SIG-M5 treated with dmso at 0.1 percent for 504 hours (cell line): ENCODE measurements around the gene CRYBB2.
"Not testable (repeated sequence)": the region's sequence is repeated elsewhere in the genome, so short reads cannot be mapped to it uniquely, and the experiment has no call there.

Experiments used
- DNase-seq: peaks from one replicate; lab custom pipeline; 2025; ENCODE audit not compliant: unreplicated experiment; lab: John Stamatoyannopoulos, UW

Gene CRYBB2

GRCh38 chr22:25219211-25219689 is at the start of gene CRYBB2:
CRYBB2 (plus strand) TSS chr22:25219639; CDS start chr22:25221430, 1,791 bp downstream.
- no peak for DNase-seq

DNA sequence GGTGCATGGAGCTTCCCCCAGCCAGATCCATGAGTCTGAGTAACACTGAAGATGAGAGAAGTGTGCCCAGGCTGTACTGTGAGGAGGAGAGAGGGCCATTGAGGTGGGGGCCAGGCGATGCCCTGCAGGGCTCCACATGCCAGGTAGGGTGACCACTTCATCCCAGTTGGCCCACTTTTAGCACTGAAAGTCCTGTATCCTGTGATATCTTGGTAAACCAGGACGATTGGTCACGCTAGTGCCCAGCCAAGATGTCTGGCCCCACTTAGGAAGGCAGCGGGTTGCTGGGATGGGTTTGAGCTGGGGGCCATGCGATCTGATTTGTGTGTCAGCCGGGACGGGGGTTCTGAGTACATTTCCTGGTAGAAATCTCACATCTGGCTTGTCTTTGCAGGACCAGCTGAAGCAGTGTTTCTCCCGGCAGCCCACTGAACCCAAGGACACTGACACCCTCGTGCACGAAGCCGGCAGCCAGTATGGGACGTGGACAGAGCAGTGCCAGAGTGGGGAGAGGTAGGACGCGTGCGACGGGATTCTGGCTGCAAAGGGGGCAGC is 48.9 kb upstream of the CRYBB2 start:
- no peak for DNase-seq

DNA sequence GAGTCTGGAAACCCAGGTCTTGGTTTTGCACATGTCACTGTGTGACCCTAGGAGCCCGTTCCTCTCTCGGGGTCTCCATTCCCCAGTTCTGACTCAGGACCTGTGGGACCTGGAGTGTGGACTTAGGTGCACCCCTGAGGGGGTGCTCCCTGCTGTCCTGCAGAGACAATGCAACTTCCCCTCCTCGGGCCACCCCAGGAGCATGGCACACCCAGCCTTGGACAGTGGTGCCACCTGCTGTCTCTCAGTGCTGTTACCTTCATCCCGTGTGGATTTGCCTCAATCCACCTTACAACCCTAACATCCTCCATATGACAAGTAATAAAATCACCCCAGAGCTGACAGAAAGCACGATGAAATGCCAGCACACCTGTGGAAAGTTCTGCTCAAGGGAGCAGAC is 47.3 kb upstream of the CRYBB2 start:
- no peak for DNase-seq

DNA sequence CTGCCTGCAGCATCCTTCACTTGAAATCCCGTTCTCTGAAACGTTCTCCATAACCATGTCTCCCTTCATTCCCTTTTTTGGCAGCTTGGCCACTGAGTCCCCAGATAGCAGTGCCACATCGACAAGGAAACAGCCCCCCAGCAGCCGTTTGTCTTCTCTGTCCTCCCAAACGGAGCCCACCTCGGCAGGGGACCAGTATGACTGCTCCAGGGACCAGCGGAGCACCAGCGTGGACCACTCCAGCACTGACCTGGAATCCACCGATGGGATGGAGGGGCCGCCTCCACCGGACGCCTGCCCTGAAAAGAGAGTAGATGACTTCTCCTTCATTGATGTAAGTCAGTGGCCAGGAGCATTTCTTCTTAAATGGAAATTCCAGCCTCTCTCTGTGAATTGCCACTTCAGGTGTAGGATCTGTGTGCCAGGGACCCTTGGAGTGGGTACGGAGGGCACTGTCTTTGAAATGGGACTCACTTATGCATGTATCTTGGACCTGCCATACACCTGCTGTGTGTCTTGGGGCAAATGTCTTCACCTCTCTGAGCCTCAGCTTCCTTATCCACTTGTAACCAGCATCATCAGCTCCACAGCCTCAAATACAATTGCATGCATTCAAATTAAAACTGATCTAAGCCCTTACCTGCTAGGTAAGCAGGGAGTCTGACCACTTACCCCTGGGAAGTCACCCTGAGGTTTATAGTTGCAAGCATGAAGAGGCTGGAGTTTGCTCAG is 45.1 kb upstream of the CRYBB2 start:
- no peak for DNase-seq

- DNase-seq, result no peak
These were observed 44.5 kb upstream of the CRYBB2 start for GRCh38 chr22:25174888-25175411.

DNA sequence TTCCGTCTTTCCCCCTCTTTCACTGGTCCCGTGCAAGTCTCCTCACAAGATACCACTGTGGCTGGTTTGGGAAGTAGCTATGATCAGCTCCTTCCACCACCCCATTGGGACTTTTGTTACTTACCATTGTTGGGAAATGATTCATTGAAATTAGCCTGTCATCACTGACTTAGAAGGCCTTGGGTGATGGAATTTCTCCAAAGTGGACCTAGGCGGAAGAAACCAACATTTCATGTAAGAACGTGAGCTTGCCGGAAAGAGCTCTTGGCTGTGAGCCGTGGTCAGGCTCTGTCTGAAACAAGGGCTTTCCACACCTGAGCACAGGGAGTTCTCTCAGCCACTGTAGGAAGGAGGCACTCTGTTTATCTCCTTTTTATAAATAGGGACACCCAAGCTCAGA is 43.3 kb upstream of the CRYBB2 start:
- DNase-seq, result no peak

DNA sequence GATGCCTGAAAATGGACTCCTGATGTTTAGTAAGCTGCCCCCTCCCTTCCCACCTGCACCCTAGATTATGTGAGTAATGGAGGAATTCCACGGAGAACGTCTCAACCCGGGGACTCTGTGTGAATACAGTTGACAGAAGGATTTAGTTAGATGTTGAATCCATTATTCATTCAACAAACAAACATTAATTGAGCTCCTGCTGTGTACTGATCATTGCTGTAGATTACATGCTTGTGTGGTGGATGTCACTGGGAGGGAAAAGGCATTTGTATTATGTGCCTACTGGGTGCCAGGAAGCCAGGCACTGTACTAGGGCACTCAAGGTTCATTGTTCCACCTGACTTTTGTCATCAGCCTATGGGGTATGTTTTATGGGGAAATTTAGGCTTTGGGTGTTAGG is 42.6 kb upstream of the CRYBB2 start:
- no peak for DNase-seq

DNA sequence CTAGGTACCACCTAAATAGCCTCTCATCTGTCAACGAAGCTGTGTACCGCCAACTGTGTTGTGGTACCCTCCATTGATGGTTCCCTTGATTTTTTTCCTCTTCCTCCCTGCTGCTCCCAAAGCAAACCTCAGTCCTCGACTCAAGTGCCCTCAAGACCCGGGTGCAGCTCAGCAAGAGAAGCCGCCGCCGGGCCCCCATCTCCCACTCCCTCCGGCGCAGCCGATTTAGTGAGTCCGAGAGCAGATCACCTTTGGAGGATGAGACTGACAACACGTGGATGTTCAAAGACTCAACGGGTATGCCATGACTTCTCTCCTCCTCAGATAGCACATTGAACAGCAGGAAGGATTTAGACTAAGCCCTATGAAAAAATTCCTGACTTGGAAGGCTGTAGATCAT is 42.2 kb upstream of the CRYBB2 start:
- no peak for DNase-seq

GRCh38 chr22:25177895-25178294 is 41.5 kb upstream of the CRYBB2 start:
- no peak for DNase-seq

DNA sequence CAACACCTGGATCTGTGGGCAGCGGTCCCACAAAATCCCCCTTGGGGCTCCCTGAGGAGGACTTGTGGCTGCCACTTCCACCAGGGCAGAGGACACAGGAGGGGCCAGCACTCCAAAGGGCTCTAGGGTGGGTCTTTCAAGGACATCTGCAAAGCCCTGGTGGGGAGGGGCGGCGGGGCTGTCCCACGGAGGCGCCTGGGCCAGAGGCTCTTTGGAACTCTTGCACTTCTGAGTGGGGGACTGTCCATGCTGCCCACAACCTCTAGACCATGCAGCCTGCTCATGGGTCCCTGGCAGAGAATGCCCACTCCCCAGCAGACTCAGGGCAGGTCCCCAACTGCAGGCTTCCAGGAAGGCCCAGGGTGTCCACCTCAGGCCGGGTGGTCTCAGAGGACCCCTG is 41.1 kb upstream of the CRYBB2 start:
- DNase-seq, result not testable (repeated sequence)

- not testable (repeated sequence) for DNase-seq
These were observed 40.4 kb upstream of the CRYBB2 start for GRCh38 chr22:25178869-25179631.

DNA sequence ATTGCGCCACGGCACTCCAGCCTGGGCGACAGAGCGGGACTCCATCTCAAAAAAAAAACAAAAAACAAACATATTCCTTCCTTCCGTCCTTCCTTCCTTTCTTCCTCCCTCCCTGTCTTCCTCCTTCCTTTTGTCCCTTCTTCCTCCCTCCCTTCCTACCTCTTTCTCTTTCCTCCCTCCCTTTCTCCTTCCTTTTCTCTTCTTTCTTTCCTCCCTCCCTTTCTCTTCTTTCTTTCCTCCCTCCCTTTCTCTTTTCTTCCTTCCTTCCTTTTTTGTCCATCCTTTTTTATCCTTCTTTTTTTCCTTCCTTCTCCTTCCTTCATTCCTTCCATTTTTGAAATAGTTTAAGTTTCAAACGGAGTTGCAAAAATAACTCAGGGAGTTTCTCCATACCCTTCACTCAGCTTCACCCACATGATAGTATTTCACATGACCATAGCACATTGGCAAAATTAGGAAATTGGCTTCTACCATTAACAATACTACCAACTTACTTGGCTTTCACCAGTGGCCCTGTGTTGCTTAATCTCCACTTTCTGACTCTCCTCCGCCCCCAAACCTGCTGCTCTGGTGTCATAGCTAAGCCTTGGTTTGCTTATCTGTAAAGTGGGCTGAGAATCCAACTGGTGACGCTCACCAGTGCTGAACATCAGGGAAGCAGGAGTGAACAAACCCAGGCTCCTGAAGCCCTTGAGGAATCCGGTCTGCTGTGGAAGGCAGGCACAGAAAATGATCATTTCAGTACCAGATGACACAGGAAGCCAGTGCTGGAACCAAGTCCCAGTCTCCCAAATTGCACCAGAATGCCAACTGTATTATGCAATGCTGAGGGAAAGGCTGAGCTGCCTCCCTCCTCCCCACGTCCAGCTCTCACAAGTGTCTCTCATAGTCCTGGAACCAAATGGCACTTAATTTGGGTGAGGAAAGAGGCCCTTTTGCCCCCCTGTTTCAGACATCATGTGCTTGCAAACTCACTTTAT is 37.0 kb upstream of the CRYBB2 start:
- no peak for DNase-seq

DNA sequence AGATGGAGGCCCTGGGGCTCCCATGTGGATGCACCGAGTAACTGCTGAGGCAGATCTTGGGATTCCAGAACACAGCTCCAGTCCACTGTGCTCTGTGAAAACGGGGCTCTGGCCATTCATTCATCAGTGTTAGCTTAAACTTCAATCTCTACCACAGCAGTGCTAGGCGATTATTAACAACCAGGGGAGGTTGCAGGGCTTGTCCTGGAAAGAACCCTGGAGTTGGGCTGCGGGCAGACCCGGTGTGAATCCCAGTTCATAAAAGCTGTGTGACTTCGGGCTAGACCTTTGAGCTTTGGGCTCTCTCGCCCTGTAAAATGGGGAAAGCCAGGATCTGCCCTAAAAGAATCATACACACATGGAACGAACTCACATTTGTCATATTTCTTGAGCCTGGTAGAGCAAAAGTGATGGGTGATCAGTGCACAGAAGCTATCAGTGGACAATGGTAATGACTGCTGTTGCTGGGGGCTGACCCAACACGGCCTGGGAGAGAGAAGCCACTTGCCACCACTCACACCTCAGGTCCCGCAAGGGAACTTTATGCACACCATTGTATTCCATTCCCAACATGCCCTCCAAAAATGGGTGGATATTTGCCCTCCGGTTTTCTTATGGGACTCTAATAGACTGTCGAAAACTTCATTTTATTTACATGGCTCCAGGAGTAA is 35.4 kb upstream of the CRYBB2 start:
- no peak for DNase-seq

DNA sequence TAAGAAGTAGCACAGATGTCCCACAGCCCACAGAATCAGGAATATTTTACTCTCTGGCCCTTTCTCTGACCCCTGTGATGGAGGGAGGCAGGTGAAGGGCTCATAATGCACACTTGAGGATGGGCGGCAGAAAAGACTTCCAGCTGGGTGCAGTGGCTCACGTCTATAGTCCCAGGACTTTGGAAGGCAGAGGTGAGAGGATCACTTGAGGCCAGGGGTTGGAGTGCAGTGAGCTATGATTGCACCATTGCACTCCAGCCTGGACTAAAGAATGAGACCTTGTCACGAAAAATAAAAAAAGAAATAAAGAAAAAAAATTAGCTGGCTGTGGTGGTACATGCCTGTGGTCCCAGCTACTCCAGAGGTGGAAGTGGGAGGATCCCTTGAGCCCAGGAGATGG is 33.3 kb upstream of the CRYBB2 start:
- no peak for DNase-seq

DNA sequence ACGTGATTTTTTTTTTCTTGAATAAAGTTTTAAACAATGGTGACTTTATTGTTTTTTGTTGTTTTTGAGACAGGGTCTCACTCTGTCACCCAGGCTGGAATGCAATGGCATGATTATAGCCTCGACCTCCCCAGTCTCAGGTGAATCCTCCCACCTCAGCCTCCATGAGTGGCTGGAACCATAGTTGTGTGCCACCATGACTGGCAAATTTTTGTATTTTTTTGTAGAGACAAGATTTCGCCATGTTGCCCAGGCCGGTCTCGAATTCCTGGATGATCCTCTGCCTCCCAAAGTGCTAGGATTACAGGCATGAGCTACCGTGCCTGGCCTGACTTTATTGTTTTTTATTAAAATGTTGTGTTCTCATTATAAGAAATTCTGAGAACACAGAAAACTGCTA is 32.0 kb upstream of the CRYBB2 start:
- DNase-seq, result no peak

DNA sequence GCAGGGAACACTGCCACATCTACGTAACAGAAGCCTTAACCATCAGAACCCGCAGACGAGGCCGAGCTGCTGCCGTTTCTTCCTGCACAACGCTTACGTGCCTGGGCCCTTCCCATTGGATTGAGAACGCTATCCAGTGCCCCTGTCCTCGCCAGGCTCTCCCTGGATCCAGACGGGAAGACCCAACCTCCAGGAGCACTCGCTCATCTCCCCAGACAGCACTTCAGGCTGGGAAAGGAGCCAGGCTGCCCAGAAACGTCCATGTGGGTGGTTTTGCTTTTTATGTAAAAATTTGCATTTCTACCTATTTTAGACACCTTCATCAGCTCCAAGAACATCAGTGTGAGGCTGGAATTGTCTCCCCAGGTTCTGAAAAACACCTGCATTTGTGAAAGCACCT is 27.0 kb upstream of the CRYBB2 start:
- no peak for DNase-seq

DNA sequence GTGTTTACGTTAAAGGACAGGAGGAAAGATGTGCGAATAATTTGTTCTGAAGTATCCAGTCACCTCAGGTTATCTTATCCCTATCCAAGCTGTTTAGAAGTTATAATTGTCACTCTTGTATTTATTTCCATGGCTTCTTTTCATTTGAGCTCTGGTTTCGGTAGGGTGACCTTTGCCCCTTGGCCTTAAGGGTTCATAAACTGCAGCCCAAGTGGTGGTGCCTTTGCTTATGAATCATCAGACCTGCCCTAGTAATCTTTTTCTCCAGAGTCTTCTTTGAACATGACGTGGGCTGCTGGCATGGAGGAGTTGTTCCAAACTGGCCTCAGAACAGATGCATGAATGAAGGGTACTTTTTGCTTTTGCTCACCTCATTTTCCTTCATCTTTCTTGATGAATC is 26.3 kb upstream of the CRYBB2 start:
- no peak for DNase-seq

DNA sequence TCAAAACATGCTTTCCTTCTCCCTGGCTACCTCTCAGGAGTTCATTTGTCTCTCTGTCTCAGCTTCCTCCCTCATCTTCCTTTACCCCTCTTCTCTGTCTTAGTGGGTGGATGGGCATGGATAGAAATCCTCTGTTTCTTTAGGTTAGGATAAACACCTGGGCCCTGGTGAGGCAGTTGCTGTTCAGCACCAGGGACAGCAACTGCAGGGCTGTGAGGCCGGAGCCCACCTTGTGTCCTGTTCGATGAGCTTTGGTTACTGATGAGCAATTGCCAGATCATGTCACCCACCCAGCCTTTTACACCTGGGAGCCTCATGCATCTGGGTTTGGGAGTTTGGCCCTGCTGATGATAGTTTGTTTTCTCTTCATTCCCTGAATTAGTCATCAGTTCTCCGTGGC is 25.9 kb upstream of the CRYBB2 start:
- no peak for DNase-seq

DNA sequence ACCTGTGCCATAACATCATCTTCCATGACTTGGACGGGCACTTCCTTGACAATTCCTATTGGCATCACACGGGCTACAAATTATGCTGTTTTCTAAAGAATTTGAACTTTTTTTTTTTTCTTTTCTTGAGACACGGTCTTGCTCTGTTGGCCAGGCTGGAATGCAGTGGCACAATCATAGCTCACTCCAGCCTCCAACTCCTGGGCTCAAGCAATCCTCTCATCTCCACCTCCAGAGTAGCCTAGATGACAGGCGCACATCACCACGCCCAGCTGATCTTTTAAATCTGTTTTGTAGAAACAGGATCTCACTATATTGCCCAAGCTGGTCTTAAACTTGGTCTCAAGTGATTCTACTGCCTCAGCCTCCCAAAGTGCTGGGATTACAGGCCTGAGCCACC is 23.1 kb upstream of the CRYBB2 start:
- no peak for DNase-seq

GRCh38 chr22:25197340-25197739 is 22.1 kb upstream of the CRYBB2 start:
- no peak for DNase-seq
